ENCODE results near the gene GAS7.
"Not testable (repeated sequence)": the region's sequence is repeated elsewhere in the genome, so short reads cannot be mapped to it uniquely, and the experiment has no call there.

The GAS7 gene

DNA sequence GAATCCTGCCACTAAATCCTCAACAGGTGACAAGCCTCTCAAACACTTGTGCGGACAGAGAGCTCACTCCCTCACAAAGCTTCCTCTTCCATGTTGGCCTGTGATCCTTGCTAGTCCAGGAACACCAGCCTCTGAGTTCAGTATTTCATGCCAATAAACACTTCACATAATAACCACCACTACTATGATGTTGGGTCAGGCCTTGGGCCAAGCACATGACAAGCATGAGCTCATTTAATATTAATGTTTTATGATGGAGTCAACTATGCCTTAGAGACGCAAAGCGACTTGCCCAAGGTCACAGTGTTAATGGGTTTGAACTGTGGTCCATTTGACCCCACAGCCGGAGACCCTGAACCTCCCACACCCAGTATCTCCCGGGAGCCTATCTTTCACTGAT lies 129.1 kb downstream of the GAS7 start:
- DNase-seq, result no peak

DNA sequence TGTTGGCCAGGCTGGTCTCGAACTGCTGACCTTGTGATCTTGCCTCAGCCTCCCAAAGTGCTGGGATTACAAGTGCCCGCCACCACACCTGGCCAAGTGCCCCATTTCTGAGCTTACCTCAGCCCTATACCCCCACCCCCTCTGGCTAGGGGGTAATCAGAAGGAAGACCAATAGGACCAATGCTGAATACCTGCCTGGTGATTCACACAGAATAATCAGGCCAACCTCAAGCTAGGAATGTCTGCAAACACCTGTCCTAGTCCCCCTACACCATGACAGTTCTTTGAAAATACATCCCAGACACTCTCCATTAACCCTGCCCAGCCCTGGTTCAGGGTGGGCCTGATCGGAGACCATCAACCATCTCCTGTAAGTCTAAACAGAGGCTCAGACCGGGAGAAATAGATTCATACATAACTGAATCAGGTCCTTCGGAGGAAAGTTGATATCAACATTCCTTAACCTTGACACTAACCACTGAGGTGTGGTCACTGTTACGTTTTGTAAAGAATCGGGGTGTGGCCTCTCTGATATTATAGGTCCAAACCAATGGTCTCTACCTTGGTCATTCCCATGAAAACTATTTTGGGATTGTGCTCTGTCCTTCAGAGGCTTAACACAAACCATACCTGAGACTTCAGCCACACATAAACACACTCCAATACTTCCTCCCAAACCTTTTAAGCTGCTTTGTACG lies 130.8 kb downstream of the GAS7 start:
- no peak for DNase-seq

DNA sequence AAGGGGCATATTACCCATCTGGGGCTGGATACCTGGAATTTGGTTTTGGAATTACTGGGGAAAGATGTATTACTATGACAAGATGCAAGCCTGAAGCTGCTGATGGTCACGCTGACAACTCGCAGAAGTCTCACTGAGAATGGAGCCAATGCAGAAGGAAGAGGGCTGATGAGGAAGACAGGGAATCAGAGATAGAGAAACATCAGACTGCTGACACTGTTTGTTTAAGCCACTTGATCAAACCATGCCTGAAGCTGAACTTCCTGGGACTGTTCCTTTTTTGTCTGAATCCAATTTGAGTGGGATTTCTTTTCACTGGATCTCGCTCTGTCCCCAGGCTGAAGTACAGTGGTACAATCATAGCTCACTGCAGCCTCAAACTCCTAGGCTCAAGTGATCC lies 133.9 kb downstream of the GAS7 start:
- no peak for DNase-seq

- DNase-seq, result no peak
Observed at GRCh38 chr17:10063730-10064241, 134.6 kb downstream of the GAS7 start.

DNA sequence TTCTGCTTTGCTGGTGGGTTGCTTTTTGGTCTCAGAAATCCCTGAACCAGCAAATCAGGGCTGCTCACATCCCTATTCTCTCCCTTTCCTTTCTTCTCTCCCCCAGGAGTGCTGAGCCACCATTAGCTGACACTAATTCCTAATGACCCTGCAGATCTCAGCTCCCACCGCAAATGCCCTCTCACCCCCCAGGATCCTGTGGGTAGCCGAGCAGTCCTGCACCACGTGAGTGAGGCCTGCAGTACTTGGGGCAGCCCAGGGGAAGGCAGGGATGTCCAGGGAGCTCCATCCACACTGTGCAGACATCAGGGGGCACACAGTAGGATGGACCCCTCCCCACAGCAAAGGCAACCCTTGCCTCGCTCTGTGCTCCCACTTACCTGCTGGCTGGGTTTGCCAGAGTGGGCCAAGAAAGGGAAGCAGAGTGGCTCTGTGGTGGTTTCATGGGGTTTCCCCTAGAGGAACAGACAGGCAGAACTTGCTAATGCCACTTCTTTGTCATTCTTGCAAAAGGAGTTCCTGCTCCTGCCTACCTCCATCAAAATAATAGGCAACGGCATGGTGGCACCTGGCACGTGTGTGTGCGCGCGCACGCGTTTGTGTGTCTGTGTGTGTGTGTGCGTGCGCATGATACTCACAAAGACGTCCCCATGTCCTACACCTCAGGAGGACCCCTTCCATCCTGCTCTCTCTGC lies 135.6 kb downstream of the GAS7 start:
- no peak for DNase-seq

- DNase-seq, result no peak
Observed at GRCh38 chr17:10061111-10061845, 137.1 kb downstream of the GAS7 start.

- no peak for DNase-seq
Observed at GRCh38 chr17:10060526-10060925, 137.9 kb downstream of the GAS7 start.

DNA sequence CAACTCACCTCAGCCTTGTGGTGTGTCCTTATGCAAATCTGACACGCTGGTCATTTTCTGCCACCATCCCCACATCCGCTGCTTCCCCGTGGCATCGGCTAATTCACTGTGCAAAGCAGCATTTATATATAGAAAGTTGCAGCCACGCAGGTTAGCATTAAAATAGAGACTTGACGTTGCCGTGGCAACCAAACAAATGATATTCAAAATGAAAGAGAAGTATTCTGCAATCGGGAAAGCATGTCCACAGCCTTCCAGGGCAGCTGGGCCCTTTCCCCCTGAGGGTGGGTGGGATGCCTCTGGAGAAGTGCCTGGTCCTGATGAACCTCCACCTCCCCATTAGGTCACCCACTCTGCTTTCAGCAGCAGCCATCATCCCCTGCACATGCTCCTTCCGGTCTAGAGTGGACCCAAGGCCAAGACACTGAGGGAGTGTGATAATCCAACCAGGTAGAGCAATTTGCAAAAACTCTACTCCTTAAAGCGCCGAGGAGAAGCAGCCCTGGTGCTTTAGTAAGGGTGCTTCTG lies 138.7 kb downstream of the GAS7 start:
- no peak for DNase-seq

GRCh38 chr17:10058921-10059683 lies 139.3 kb downstream of the GAS7 start:
- no peak for DNase-seq

DNA sequence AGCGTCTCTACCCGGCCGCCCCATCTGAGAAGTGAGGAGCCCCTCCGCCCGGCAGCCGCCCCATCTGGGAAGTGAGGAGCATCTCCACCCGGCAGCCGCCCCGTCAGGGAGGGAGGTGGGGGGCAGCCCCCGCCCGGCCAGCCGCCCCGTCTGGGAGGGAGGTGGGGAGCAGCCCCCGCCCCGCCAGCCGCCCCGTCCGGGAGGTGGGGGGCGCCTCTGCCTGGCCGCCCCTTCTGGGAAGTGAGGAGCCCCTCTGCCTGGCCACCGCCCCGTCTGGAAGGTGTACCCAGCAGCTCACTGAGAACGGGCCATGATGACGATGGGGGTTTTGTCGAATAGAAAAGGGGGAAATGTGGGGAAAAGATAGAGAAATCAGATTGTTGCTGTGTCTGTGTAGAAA lies 140.9 kb downstream of the GAS7 start:
- not testable (repeated sequence) for DNase-seq

DNA sequence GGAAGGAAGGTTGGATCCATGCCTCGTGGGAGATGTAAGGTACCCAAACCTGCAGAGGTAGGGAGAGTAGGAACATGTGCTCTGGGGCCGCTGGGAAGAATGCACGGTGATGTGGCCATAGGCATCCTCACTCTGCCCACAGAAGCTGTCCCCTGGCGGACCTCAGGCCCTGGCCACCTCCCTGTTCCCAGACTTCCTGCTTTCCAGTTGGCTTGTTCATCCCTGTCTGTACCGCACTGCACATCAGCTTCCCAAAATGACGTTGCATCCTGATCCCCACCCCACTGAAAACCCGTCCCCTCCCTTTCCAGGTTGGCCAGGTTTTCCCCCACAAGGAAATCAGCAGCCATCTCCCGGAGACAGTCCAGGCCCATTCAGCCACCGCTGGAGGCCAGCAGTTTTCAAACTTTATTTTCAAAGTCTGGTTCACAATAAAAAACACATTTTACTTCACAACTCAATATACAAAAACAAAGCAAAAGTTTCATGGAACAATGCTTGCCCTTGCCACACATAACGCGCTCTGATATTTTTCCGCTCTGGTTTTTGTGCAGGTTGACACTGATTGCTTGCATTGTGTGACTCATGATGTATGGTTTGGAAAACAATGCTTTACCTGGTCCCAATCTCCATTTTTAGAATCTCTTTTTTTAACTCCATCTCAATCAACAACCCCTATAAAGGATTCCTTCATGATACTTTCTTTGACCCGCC lies 143.0 kb downstream of the GAS7 start:
- DNase-seq, result no peak

DNA sequence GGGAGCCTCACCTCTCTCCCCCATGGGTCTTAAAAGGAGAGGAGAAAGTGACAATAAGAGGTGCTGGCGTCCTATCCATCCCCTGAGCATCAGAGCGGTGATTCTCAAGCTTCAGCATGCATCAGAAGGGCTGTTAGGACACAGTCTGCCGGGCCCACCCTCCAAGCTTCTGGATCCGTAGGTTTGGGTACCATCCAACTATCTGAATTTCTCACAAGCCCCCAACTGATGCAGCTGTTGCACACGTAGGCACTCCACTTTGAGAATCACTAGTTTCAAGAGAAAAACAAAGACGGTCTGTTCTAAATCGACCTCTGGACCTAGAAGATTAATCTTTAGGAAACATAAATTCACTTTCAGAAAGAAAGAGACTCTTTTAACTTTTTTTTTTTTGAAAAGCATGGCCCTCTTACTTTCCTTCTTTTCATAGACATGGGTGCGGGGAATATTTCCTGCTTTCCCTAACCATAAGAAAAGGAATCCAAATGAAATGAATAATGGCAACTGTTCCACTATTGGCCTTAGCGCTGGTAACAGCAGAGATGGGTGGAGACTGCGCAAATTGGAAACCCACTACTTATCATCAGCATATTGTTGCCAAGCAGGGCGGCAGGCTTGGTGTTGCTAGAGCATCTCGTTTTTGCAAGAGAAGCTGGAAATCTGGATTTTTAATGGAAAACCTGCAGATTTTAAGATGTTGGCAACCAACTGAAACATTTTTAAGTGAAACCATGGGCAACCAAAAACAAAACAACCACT lies 144.4 kb downstream of the GAS7 start:
- DNase-seq, result no peak

- DNase-seq, result no peak
Observed at GRCh38 chr17:10052106-10052813, 146.1 kb downstream of the GAS7 start.

- no peak for DNase-seq
Observed at GRCh38 chr17:10051112-10051511, 147.3 kb downstream of the GAS7 start.

GRCh38 chr17:10050597-10051101 lies 147.8 kb downstream of the GAS7 start:
- DNase-seq, result no peak

- DNase-seq, result no peak
Observed at GRCh38 chr17:10048629-10049350, 149.6 kb downstream of the GAS7 start.

DNA sequence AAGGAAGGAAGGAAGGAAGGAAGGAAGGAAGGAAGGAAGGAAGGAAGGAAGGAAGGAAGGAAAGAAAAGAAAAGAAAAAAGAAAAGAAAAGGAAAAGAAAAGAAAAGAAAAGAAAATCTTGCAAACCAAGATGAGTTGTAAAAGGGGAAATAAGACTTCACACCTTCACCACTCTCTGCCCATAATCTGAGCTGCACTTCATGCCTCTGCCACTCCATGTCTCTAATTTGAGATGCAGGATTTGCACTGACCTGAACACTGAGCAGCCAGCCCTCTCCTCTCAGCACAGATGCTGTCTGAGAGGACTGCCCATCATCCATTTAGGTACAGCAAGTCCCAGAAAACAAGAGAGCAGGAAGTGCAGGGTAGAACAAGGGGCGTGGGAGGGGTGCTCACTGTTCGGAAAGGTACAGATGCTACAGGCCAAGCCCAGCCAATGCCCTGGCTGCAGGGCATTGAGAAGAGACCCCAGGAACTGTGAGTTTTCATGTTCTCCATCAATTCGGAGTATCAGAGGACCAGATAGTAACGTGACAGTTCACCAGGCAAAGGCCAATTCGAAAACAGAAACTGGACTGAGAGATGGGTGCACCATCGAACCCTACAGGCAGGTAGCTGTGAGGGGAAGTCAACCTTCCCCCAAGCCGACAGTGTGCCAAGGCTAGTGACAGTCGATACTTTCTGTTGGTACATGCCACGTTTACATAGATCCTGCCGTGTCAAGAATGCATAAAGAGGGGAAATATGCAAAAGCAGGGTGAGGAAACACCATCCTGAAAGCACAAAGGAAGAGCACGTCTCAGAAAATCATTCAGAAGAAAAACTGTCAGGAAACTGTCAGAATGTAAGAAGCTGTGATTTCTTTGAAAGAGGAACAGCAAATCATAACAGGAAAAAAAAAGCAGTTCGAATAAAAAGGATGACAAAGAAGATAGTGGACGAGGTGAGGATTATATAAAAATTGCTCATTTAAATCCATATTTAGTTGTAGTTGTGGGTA lies 151.3 kb downstream of the GAS7 start:
- no peak for DNase-seq

Data from OCI-M1 (cell line).